Measurements from ENCODE around the gene ARFGAP1. TPM values are rescaled to one million over a fixed set of nuclear protein-coding genes. Genes with fewer than 3 reads are reported as not detected.
A peak's percentile ranks its signal among the peaks of the same experiment; 100 is the strongest.

Gene ARFGAP1
- total RNA-seq, 4 donors from 2014 or later = 34.4 to 306 (median 99.3) TPM

GRCh38 chr20:63225082-63225454 is 47.5 kb upstream of the ARFGAP1 start:
- H3K9me3 ChIP-seq = no peaks in the 10 kb centered on the region
- intact Hi-C loops (cut with DNase I; ENCODE audit: low total_unique reads) = no loop called here
- TF ChIP-seq CTCF (IDR thresholded peaks at IDR 0.05) = no peak
- no peak for TF ChIP-seq POLR2A (IDR thresholded peaks at IDR 0.05)
- no peaks in the 10 kb centered on the region for H3K4me1 ChIP-seq
- H3K27ac ChIP-seq = no peak overlapping the region
- H3K36me3 ChIP-seq = no peaks in the 10 kb centered on the region
- H3K4me3 ChIP-seq = no peak overlapping the region
- no peaks in the 10 kb centered on the region for H3K27me3 ChIP-seq
- no peak for DNase-seq

GRCh38 chr20:63226042-63226943 is 46.3 kb upstream of the ARFGAP1 start:
- no peak for DNase-seq

GRCh38 chr20:63227260-63227659 is 45.4 kb upstream of the ARFGAP1 start:
- Histone ChIP-seq H3K36me3 (no peaks in the 10 kb centered on the region), H3K4me3 (no peak overlapping the region), H3K9me3 (no peaks in the 10 kb centered on the region), H3K27me3 (no peaks in the 10 kb centered on the region), H3K27ac (no peak overlapping the region), H3K4me1 (no peaks in the 10 kb centered on the region)
- no peak for TF ChIP-seq POLR2A (IDR thresholded peaks at IDR 0.05)
- intact Hi-C loops (cut with DNase I; ENCODE audit: low total_unique reads) = no loop called here
- DNase-seq = no peak

More at GRCh38 chr20:63226042-63226943, 46.3 kb upstream of the ARFGAP1 start:
- no peak overlapping the region for H3K4me3 ChIP-seq
- H3K27ac ChIP-seq = no peak overlapping the region
- no peaks in the 10 kb centered on the region for H3K9me3 ChIP-seq
- H3K36me3 ChIP-seq = no peaks in the 10 kb centered on the region
- TF ChIP-seq POLR2A (IDR thresholded peaks at IDR 0.05) (no peak), CTCF (IDR thresholded peaks at IDR 0.05) (no peak)
- no peaks in the 10 kb centered on the region for H3K27me3 ChIP-seq
- intact Hi-C loops (cut with DNase I; ENCODE audit: low total_unique reads) = no loop called here
- H3K4me1 ChIP-seq = no peaks in the 10 kb centered on the region

- no peaks in the 10 kb centered on the region for H3K9me3 ChIP-seq
- no peak overlapping the region for H3K4me3 ChIP-seq
- H3K27ac ChIP-seq = no peak overlapping the region
- H3K27me3 ChIP-seq = no peaks in the 10 kb centered on the region
- no peaks in the 10 kb centered on the region for H3K36me3 ChIP-seq
- intact Hi-C loops (cut with DNase I; ENCODE audit: low total_unique reads) = no loop called here
- TF ChIP-seq CTCF (IDR thresholded peaks at IDR 0.05) (no peak), POLR2A (IDR thresholded peaks at IDR 0.05) (no peak)
- no peak for DNase-seq
- H3K4me1 ChIP-seq = no peaks in the 10 kb centered on the region
Measured at GRCh38 chr20:63228806-63229205, 43.8 kb upstream of the ARFGAP1 start.

- TF ChIP-seq CTCF (IDR thresholded peaks at IDR 0.05) (peak; percentile 23 to 42 (median 31)), POLR2A (IDR thresholded peaks at IDR 0.05) (no peak)
- Histone ChIP-seq H3K4me1 (no peaks in the 10 kb centered on the region), H3K4me3 (no peak overlapping the region), H3K27ac (no peak overlapping the region), H3K36me3 (no peaks in the 10 kb centered on the region), H3K27me3 (no peaks in the 10 kb centered on the region), H3K9me3 (no peaks in the 10 kb centered on the region)
- DNase-seq = peak in 1 of 2 donors; percentile 40
- intact Hi-C loops (cut with DNase I; ENCODE audit: low total_unique reads) = no loop called here
Measured at GRCh38 chr20:63230800-63231268, 41.8 kb upstream of the ARFGAP1 start.

Data from uterus (tissue), 4 donors.